GM10248 (cell line): ENCODE data around the gene TTC24.

Source experiments
- CTCF ChIA-PET: fragments of 300-600 bp; sonication (Branson Sonifier 250); formaldehyde crosslinking; extraction: SDS; loops from one replicate; lab custom pipeline; 2021; ENCODE audit warnings: antibody characterized with exemption; lab: Yijun Ruan, JAX
- POLR2A ChIA-PET: fragments of 350-650 bp; sonication (Branson Sonifier 250); formaldehyde crosslinking; extraction: SDS; loops from one replicate; lab custom pipeline; 2020; ENCODE audit warnings: antibody characterized with exemption; lab: Yijun Ruan, JAX
- DNase-seq: peaks from one replicate; pipeline ENCODE4 v3.0.0; 2012; ENCODE audit errors: extremely low spot score
- CTCF ChIP-seq: IDR thresholded peaks from 2 replicates; pipeline ENCODE4 v1.5.1; 2012; ENCODE audit warnings: mild to moderate bottlenecking, low read depth; ENCODE audit errors: extremely low read depth, missing control alignments, control extremely low read depth

The TTC24 gene

DNA sequence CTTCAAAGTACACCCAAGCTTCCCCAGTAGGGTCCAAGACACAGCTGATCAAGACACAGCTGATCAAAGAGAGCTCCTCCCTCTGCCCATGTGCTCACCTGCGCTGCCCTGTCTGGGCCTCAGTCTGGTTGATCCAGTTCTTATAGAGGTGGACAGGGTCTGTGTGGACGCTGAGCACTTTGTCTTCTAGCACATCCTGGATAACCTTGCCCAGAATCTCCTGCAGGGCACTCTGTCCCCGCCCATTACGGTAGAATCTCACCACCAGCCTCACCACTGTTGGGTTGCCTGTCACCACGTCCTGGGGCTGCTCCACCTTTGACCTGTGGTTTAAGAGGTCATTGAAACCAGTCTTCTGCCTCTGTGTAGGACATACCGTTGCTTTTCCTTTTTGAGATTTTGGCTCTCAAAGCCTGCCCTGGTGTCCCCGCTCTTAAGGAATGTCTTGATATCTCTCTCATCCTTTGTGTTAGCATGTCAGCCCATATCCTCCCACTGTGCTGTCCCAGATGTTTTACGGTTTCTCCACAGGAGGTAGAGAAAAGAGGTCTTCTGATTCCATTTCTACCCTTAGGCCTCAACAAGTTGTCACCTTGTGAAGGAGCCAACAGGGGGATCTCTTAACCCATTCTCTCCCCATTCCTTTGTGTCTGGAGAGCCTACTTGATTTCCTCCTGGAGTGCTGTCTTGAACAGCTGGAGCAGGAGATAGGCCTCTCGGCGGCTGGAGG is 40.6 kb upstream of the TTC24 start:
- ChIA-PET POLR2A (no interaction called here), CTCF (interaction anchor here (1.3 to 1.5 kb wide), 2 partner anchors 58 kb away, joined by 3 to 6 read pairs; no protein-coding TSS in a partner anchor)
- TF ChIP-seq CTCF, result no peak
- DNase-seq, result no peak

GRCh38 chr1:156539818-156540355 is 39.6 kb upstream of the TTC24 start:
- ChIA-PET CTCF (interaction anchor here (1.1 to 1.4 kb wide), 3 partner anchors 18 to 59 kb away, joined by 3 to 5 read pairs (median 3); partner anchors contain the start of gene MEF2D), POLR2A (no interaction called here)
- no peak for TF ChIP-seq CTCF
- no peak for DNase-seq

DNA sequence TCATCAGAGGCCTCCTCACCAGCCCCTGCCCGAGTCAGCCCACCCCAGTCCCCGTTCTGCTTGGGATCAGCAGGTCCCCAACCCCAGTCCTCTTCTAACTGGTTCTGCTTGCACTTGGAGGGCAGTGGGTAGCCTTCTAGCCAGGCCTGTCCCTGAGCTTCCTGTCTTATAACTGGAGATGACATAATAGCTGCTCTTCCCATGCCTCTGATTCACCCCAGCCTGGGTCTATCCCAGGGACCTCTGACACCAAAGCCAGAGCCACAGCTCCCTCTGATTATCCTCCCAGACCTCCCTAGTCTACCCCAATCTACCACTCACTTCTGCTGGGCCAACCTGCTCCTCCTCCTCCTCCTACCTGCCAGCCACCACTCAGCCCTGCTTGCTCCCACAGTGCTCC is 38.6 kb upstream of the TTC24 start:
- CTCF ChIA-PET, result interaction anchor here (1.4 to 1.7 kb wide), 3 partner anchors 14 to 40 kb away, joined by 4 to 5 read pairs (median 5); partner anchors contain the start of gene MEF2D
- DNase-seq, result no peak
- TF ChIP-seq CTCF, result no peak
- POLR2A ChIA-PET, result no interaction called here

- POLR2A ChIA-PET, result no interaction called here
- CTCF ChIA-PET, result interaction anchor here (1.0 kb wide), 1 partner anchor 11 kb away, joined by 3 read pairs; no protein-coding TSS in a partner anchor
- no peak for TF ChIP-seq CTCF
- no peak for DNase-seq
These were observed 36.5 kb upstream of the TTC24 start for GRCh38 chr1:156543066-156543465.

- no peak for TF ChIP-seq CTCF
- DNase-seq, result no peak
- CTCF ChIA-PET, result interaction anchor here (0.8 to 1.1 kb wide), 4 partner anchors 10 to 159 kb away, joined by 3 to 4 read pairs (median 3); no protein-coding TSS in a partner anchor
- POLR2A ChIA-PET, result no interaction called here
These were observed 34.9 kb upstream of the TTC24 start for GRCh38 chr1:156544592-156545102.

DNA sequence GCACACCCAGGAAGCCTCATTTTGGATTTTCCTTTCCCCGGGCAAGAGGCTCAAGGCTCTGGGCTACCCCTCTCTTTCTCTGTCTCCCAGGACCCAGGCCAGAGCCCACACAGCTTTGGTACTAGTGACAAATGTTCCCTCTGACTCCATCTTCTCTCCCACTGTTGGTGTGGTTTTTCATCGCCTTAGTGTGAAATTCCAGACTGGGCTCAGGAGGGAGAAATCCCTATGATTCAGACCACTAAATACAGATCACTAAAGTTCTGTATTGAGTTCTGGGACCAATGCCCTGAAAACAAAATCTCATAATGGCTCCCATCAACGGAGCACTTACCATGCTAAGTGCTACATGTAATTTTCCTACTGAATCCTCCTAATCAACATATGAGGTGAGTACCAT is 33.3 kb upstream of the TTC24 start:
- DNase-seq, result no peak
- CTCF ChIA-PET, result interaction anchor here (1.3 kb wide), 1 partner anchor 24 kb away, joined by 3 read pairs; no protein-coding TSS in a partner anchor
- POLR2A ChIA-PET, result no interaction called here
- no peak for TF ChIP-seq CTCF
